Measurements from ENCODE around the gene ZFP1. TPM values are rescaled to one million over a fixed set of nuclear protein-coding genes. Genes with fewer than 3 reads are reported as not detected.
"Not testable (repeated sequence)": the region's sequence is repeated elsewhere in the genome, so short reads cannot be mapped to it uniquely, and the experiment has no call there.

ZFP1 gene
- total and polyA plus RNA-seq, 5 donors = 3.8 to 11.2 (median 8.7) TPM

DNA sequence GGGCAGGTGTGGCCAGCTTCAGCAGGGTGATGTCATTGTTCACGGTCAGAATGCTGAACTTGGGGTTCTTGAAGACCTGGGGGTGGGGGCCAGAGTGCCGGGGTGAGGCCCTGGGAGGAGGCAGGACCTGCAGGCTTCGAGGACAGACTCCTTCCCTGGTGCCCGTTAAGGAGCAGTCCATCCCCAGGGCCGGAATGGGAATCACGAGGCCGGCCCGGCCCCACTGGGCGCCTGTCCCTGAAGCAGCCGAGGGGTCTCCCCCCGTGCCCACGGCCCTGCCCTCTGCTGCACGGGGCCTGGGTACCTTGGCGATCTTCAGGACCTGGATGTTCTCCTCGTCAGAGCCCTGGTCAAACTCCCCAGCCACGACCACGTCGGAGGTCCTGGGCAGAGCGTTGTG, 57.1 kb downstream of the ZFP1 start:
- not testable (repeated sequence) for H3K27ac ChIP-seq (ENCODE audit: low read length); DNase-seq; H3K4me3 ChIP-seq (ENCODE audit: low read length); H3K27me3 ChIP-seq (ENCODE audit: control insufficient read depth, insufficient read depth); ATAC-seq; H3K9me3 ChIP-seq (ENCODE audit: control insufficient read depth, low read length); H3K4me1 ChIP-seq (ENCODE audit: control insufficient read depth, insufficient read depth, low read length)
- intact Hi-C loops (cut with DNase I) = loop anchor here in 1 of 4 donors (10.0 kb wide), 1 partner anchor 179 kb away; no protein-coding TSS in a partner anchor
- 100% methylated on average over 2 of the region's 19 CpGs for WGBS

DNA sequence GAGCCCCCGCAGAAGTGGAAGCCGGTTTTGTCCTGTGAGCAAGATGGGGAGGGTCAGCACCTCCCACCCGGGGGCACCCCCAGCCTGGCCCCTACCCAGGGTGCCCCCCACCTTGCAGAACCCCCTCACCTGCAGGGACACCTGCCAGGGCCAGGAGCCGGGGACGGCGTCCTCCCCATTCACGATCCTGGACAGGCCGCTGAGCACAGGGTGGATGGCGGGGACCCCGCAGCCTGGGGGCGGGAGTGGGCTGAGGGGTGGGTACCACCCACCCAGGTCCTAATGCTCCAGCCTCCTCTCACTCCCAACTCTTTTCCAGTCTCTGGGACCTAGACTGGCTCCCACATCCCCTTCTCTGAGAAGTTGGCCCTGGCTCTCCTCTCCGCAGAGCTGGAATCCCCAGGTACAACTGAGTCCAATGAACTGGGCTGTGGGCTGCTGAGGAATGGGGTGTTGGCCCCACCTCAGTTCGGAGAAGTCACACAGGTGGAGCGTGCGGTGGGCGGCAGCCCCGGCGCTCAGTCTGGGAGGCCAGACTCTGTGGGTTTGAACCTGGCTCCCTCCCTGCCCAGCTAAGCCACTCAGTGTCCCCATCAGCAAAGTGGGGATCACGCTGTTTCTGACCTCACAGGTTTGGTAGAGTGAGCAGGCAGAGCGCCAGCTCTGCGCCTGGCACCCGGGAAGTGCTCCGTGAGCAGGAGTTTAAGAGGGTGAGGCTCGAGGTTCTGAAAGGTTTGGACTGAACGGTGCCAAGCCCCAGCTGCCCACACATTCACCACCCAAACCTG, 57.8 kb downstream of the ZFP1 start:
- not testable (repeated sequence) for H3K4me3 ChIP-seq (ENCODE audit: low read length); H3K9me3 ChIP-seq (ENCODE audit: control insufficient read depth, low read length); H3K27ac ChIP-seq (ENCODE audit: low read length); H3K27me3 ChIP-seq (ENCODE audit: control insufficient read depth, insufficient read depth); H3K4me1 ChIP-seq (ENCODE audit: control insufficient read depth, insufficient read depth, low read length)
- DNase-seq (peak in 1 of 3 donors; percentile 27), ATAC-seq (peak; percentile 7 to 19)
- intact Hi-C loops (cut with DNase I) = loop anchor here in 2 of 4 donors (2.0 to 10.0 kb wide), 2 partner anchors 19 to 179 kb away; no protein-coding TSS in a partner anchor
- WGBS = 77% methylated on average over 19 of the region's 25 CpGs

DNA sequence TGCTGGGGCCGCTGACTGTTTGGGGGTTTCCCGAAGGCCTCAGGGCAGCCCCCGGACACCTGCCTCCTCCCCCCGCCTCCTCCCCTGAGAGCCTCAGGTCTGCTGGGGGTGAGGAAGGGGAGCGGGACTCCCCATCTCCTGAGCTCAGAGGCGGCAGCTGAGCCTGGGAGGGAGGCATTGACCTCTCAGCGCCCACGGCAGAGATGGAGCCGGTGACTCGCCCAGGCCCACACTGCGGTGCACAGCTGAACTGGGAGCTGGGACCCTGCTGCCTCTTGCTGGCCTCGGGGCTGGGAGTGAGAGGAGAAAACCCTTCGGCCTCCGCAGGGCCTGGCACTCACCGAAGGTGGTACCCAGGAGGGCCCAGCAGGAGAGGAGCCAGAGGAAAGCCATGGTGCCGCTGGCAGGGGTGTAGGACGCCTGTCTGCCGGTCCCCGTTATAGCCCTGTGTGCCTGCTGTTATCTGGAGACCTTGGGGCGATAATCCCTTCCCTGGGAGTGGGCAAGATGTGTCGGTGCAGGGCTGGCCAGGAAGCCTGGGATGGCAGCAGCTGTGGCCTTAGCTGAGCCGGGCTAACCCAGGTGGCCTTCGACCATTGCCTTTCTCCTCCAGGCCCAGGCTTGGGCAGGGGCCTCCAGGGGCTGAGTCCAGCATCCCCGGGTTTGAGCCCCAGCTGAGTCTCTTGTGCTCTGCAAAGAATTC, 58.6 kb downstream of the ZFP1 start, which contains the start of gene CTRB2:
Gene CTRB2 (minus strand): TSS at position 413 of the 703 bp plus-strand sequence. CDS start 20 bp downstream, at position 393.
- no peaks in the 10 kb centered on the region for H3K4me1 ChIP-seq (ENCODE audit: control insufficient read depth, insufficient read depth, low read length)
- ATAC-seq (peak; percentile 4 to 17), DNase-seq (peak in 1 of 3 donors; percentile 48)
- no peaks in the 10 kb centered on the region for H3K27me3 ChIP-seq (ENCODE audit: control insufficient read depth, insufficient read depth)
- H3K9me3 ChIP-seq (ENCODE audit: control insufficient read depth, low read length) = no peaks in the 10 kb centered on the region
- H3K27ac ChIP-seq (ENCODE audit: low read length) = no peak within 1 kb of the TSS
- intact Hi-C loops (cut with DNase I) = loop anchor here in 3 of 4 donors (1.0 to 10.0 kb wide), 3 partner anchors 18 to 178 kb away; no protein-coding TSS in a partner anchor
- WGBS = 80% methylated on average over 24 of the region's 24 CpGs
- H3K4me3 ChIP-seq (ENCODE audit: low read length) = no peak within 1 kb of the TSS

DNA sequence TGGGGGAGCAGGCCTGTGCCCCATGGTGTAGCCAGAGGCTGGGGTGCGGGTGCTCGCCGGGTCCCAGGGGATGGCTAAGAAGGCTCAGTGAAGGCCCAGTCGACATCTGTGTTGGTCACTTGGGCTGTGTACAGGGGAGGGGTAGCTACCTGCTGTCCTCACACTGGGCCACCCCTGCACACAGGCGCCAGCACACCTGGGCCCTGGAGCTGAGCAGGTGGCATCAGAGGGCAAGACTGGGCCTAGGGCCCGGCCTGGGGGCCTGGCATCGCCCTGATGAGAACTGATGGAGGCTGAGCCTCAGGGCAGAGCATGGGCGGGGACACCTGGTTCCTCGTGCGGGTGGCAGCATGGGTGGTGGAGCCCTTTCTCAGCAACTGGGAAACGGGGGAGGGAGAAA, 59.5 kb downstream of the ZFP1 start:
- ATAC-seq (no peak), DNase-seq (peak in 1 of 3 donors; percentile 32)
- 88% methylated on average over 11 of the region's 11 CpGs for WGBS
- Histone ChIP-seq H3K9me3 (ENCODE audit: control insufficient read depth, low read length) (no peaks in the 10 kb centered on the region), H3K4me3 (ENCODE audit: low read length) (no peak overlapping the region), H3K4me1 (ENCODE audit: control insufficient read depth, insufficient read depth, low read length) (no peaks in the 10 kb centered on the region), H3K27me3 (ENCODE audit: control insufficient read depth, insufficient read depth) (no peaks in the 10 kb centered on the region), H3K27ac (ENCODE audit: low read length) (no peak overlapping the region)
- intact Hi-C loops (cut with DNase I) = loop anchor here in 3 of 4 donors (1.0 to 10.0 kb wide), 3 partner anchors 17 to 177 kb away; no protein-coding TSS in a partner anchor

DNA sequence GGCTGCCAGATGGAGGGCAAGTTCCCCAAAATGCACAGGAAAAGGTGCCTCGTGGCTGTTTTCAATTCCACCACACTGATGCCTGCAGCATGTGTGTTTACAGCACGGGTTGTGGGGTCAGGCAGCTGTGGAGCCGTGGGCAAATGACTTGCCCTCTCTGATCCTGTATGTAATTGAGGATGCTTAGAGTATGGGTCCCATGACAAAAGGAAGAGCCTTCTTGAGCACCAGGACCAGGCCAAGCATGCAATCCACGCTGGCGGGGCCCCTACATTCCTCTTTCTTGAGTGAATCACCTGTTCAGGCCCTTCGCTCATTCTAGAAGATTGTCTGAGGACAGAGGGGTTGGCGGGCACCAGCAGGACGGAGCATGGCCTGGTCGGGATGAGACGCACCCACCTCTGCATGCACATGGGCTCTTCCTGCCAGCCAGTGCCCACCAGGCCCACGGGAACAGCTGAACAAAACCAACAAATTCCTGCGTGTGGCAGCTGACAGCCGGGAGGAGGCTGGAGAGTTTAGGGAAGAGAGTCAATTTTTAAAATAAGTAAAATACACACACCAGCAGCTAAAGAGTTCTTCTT, 60.0 kb downstream of the ZFP1 start:
- H3K27me3 ChIP-seq (ENCODE audit: control insufficient read depth, insufficient read depth) = no peaks in the 10 kb centered on the region
- no peak for ATAC-seq
- peak in 1 of 3 donors; percentile 32 for DNase-seq
- H3K4me3 ChIP-seq (ENCODE audit: low read length) = no peak overlapping the region
- H3K9me3 ChIP-seq (ENCODE audit: control insufficient read depth, low read length) = no peaks in the 10 kb centered on the region
- no peaks in the 10 kb centered on the region for H3K4me1 ChIP-seq (ENCODE audit: control insufficient read depth, insufficient read depth, low read length)
- intact Hi-C loops (cut with DNase I) = loop anchor here in 1 of 4 donors (10.0 kb wide), 1 partner anchor 176 kb away; no protein-coding TSS in a partner anchor
- 83% methylated on average over 13 of the region's 13 CpGs for WGBS
- no peak overlapping the region for H3K27ac ChIP-seq (ENCODE audit: low read length)

DNA sequence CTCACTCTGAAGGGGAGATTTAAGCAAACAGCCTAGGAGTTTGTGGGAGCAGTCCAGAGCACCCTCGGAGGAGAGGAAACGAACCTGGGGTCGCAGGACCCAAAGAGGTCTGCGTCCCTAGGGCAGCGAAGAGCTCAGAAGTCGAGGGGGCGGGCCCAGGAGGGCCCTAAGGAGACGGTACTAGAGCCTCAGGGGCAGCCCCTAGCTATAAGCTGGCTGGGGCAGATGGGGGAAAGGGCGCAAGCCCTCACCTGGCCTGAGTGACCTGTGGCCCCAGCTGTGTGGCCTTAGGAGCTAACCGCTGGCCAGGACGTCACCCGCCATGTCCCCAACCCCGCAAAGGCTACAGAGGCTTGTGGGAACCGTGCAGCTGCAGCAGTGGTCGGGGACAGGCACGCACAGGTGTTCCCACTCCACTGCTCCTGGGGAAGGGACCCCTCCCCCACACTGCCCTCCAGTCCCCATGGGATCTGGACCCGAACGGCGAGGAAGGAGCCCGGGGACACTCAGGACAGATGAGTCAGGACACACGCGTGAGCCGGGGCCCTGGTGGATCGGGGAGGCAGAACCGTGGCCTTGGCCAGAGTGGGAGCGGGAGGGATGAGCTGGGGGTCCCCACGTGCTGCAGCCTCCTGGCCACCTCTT, 60.7 kb downstream of the ZFP1 start:
- Histone ChIP-seq H3K4me3 (ENCODE audit: low read length) (no peak overlapping the region), H3K27ac (ENCODE audit: low read length) (no peak overlapping the region), H3K4me1 (ENCODE audit: control insufficient read depth, insufficient read depth, low read length) (no peaks in the 10 kb centered on the region), H3K9me3 (ENCODE audit: control insufficient read depth, low read length) (no peaks in the 10 kb centered on the region), H3K27me3 (ENCODE audit: control insufficient read depth, insufficient read depth) (no peaks in the 10 kb centered on the region)
- DNase-seq (peak in 1 of 3 donors; percentile 52), ATAC-seq (no peak)
- intact Hi-C loops (cut with DNase I) = loop anchor here in 1 of 4 donors (10.0 kb wide), 1 partner anchor 176 kb away; no protein-coding TSS in a partner anchor
- 87% methylated on average over 27 of the region's 27 CpGs for WGBS

DNA sequence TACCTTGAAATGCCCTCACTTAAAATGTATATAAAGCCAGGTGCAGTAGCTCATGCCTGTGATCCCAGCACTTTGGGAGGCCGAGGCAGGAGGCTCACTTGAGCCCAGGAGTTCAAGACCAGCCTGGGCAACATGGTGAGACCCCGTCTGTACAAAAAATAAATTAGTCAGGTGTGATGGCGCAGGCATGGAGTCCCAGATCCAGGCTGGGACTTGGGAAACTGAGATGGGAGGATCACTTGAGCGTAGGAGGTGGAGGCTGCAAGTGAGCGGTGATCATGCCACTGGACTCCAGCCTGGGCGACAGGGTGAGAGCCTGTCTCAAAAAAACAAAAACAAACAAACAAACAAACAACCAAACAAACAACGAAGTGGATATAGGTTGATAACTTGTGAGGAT, 61.2 kb downstream of the ZFP1 start:
- not testable (repeated sequence) for ATAC-seq; H3K4me1 ChIP-seq (ENCODE audit: control insufficient read depth, insufficient read depth, low read length); H3K27me3 ChIP-seq (ENCODE audit: control insufficient read depth, insufficient read depth); H3K4me3 ChIP-seq (ENCODE audit: low read length); H3K9me3 ChIP-seq (ENCODE audit: control insufficient read depth, low read length); H3K27ac ChIP-seq (ENCODE audit: low read length)
- WGBS = 89% methylated on average over 7 of the region's 7 CpGs
- intact Hi-C loops (cut with DNase I) = loop anchor here in 1 of 4 donors (10.0 kb wide), 1 partner anchor 175 kb away; no protein-coding TSS in a partner anchor
- DNase-seq = peak in 2 of 3 donors; percentile 0 to 3

DNA sequence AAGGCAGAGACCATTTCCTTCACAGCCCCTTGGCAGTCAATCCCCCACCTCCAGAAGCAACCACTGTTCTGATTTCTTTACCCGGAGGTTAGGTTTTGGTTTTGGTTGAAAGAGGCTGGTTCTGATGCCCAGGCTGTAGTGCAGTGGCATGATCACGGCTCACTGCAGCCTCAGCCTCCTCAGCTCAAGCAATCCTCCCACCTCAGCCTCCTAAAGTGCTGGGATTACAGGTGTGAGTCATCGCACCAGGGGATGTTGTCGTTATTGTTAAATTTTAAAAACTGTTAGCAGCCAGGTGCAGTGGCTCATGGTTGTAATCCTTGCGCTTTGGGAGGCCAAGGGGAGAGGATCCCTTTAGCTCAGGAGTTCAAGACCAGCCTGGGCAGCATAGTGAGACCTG, 61.6 kb downstream of the ZFP1 start:
- DNase-seq = no peak
- H3K27me3 ChIP-seq (ENCODE audit: control insufficient read depth, insufficient read depth) = no peaks in the 10 kb centered on the region
- no peak for ATAC-seq
- intact Hi-C loops (cut with DNase I) = loop anchor here in 1 of 4 donors (10.0 kb wide), 1 partner anchor 175 kb away; no protein-coding TSS in a partner anchor
- no peaks in the 10 kb centered on the region for H3K4me1 ChIP-seq (ENCODE audit: control insufficient read depth, insufficient read depth, low read length)
- no peak overlapping the region for H3K4me3 ChIP-seq (ENCODE audit: low read length)
- H3K27ac ChIP-seq (ENCODE audit: low read length) = no peak overlapping the region
- 86% methylated on average over 5 of the region's 5 CpGs for WGBS
- no peaks in the 10 kb centered on the region for H3K9me3 ChIP-seq (ENCODE audit: control insufficient read depth, low read length)

DNA sequence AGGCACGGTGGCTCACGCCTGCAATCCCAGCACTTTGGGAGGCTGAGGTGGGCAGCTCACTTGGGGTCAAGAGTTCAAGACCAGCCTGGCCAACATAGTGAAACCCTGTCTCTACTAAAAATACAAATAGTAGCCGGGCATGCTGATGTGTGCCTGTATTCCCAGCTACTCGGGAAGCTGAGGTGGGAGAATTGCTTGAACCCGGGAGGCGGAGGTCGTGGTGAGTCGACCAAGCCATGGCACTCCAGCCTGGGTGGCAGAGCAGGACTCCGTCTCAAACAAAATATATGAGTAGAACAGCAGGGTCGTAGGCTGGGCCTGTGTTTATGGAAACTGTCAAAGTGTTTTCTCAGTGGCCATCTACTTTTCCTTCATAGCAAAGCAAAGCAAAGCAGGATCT, 63.0 kb downstream of the ZFP1 start:
- H3K27me3 ChIP-seq (ENCODE audit: control insufficient read depth, insufficient read depth); H3K4me1 ChIP-seq (ENCODE audit: control insufficient read depth, insufficient read depth, low read length); ATAC-seq; intact Hi-C loops (cut with DNase I); H3K4me3 ChIP-seq (ENCODE audit: low read length); DNase-seq; H3K27ac ChIP-seq (ENCODE audit: low read length); H3K9me3 ChIP-seq (ENCODE audit: control insufficient read depth, low read length): not testable (repeated sequence)
- WGBS = 85% methylated on average over 10 of the region's 10 CpGs

DNA sequence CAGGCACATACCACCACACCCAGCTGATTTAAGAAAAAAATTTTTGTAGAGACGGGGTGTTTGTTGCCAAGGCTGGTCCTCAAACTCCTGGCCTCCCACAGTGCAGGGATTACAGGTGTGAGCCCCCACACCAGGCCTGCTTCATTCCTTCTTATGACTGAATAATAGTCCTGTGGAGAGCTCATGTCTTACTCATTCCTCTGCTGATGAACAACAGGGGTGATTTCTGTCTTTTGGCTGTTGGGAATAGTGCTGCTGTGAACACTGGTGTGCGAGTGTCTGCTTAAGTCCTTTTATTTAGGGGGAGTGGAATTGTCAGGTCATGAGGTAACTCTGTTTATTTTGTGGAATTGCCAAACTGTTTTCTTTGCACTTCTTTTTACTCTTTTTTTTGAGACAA, 67.8 kb downstream of the ZFP1 start:
- H3K27ac ChIP-seq (ENCODE audit: low read length) = no peak overlapping the region
- H3K9me3 ChIP-seq (ENCODE audit: control insufficient read depth, low read length) = no peaks in the 10 kb centered on the region
- H3K27me3 ChIP-seq (ENCODE audit: control insufficient read depth, insufficient read depth) = no peaks in the 10 kb centered on the region
- 83% methylated on average over 2 of the region's 2 CpGs for WGBS
- DNase-seq (no peak), ATAC-seq (no peak)
- no peaks in the 10 kb centered on the region for H3K4me1 ChIP-seq (ENCODE audit: control insufficient read depth, insufficient read depth, low read length)
- H3K4me3 ChIP-seq (ENCODE audit: low read length) = no peak overlapping the region
- intact Hi-C loops (cut with DNase I) = no loop called here

Measured in right cardiac atrium (tissue), 5 donors.